Panc1 (cell line): ENCODE data around the gene PKMYT1. TPM values are rescaled to one million over a fixed set of nuclear protein-coding genes. Genes with fewer than 3 reads are reported as not detected.

Source experiments
- ATAC-seq: fragments of 200-7000 bp; cut with Tn5 transposase; 2 replicates; pipeline ENCODE4 v1.9.1; 2020; ENCODE audit warnings: mild to moderate bottlenecking, moderate library complexity
- BruUV-seq: library from RNA; stranded (reverse); fragments of 400-500 nt; replicated peaks from 2 replicates; lab custom pipeline; 2021; lab: Mats Ljungman, UMichigan
- CTCF ChIA-PET: fragments of 300-600 bp; sonication (Branson Sonifier 250); formaldehyde crosslinking; loops from one replicate; lab custom pipeline; 2022; ENCODE audit warnings: antibody characterized with exemption; lab: Charles Lee
- POLR2A ChIA-PET: fragments of 300-600 bp; sonication (Branson Sonifier 250); formaldehyde crosslinking; loops from one replicate; lab custom pipeline; 2022; ENCODE audit warnings: antibody characterized with exemption; lab: Charles Lee
- DNase-seq: peaks from one replicate; pipeline ENCODE4 v3.0.0-alpha.2; 2010; ENCODE audit warnings: low read depth, low spot score
- H3K27ac ChIP-seq: 2 replicates; pipeline ENCODE4 v1.5.1; 2011; ENCODE audit warnings: mild to moderate bottlenecking, low read length, inconsistent platforms
- H3K27me3 ChIP-seq: fragments of 200-500 bp; sonication (Bioruptor generic); 2 replicates; pipeline ENCODE4 v1.6.0; 2014; ENCODE audit warnings: low read length, inconsistent platforms; ENCODE audit not compliant: control insufficient read depth, insufficient read depth
- H3K36me3 ChIP-seq: fragments of 200-500 bp; sonication (Bioruptor generic); 2 replicates; pipeline ENCODE4 v1.5.1; 2014; ENCODE audit warnings: inconsistent platforms, mild to moderate bottlenecking, low read length, moderate library complexity; ENCODE audit not compliant: control insufficient read depth, insufficient read depth
- H3K4me1 ChIP-seq: 2 replicates; pipeline ENCODE4 v1.5.1; 2011; ENCODE audit warnings: inconsistent platforms, mild to moderate bottlenecking, low read length, moderate library complexity; ENCODE audit not compliant: control insufficient read depth, insufficient read depth
- H3K4me3 ChIP-seq, 2 experiments: 2 replicates each; pipeline ENCODE4 v1.5.1; 2011 to 2012; ENCODE audit warnings: low read depth in 2 of 2, low read length in 2 of 2, mild to moderate bottlenecking in 2 of 2, inconsistent platforms in 1 of 2, moderate library complexity in 1 of 2
- H3K9me3 ChIP-seq: fragments of 200-500 bp; sonication (Bioruptor generic); 2 replicates; pipeline ENCODE4 v1.5.1; 2014; ENCODE audit warnings: low read depth, mild to moderate bottlenecking, inconsistent platforms, low read length, moderate library complexity; ENCODE audit not compliant: control insufficient read depth, insufficient read depth
- POLR2AphosphoS5 ChIP-seq: IDR thresholded peaks from 2 replicates; pipeline ENCODE4 v1.6.1; 2012; ENCODE audit warnings: mild to moderate bottlenecking, low read depth, low read length, moderate library complexity
- SIN3A ChIP-seq: IDR thresholded peaks from 2 replicates; pipeline ENCODE4 v1.6.1; 2012; ENCODE audit warnings: low read depth, mild to moderate bottlenecking, low read length, moderate library complexity, borderline replicate concordance; ENCODE audit not compliant: insufficient read depth
- TCF7L2 ChIP-seq: IDR thresholded peaks from 2 replicates; pipeline ENCODE4 v1.6.1; 2011; ENCODE audit warnings: mild to moderate bottlenecking, low read depth, low read length, inconsistent platforms
- in situ Hi-C: cut with HindIII; loops from 2 replicates; pipeline ENCODE4 v1.10.0; 2016; ENCODE audit warnings: low sequenced_read_pairs, low pct_unique_long_range_greater_than_20kb
- intact Hi-C: fragments of 100-400 bp; cut with micrococcal nuclease; formaldehyde crosslinking; loops from one replicate; pipeline ENCODE4 v1.10.0; 2022; ENCODE audit not compliant: unreplicated experiment
- total RNA-seq: library from RNA; stranded (reverse); gene quantifications from one replicate; pipeline ENCODE4 v1.2.1, GENCODE V29; 2021; ENCODE audit not compliant: unreplicated experiment
- TF ChIP-seq, protein P1 (sequence below): fragments of 450-650 bp; IDR thresholded peaks from 2 replicates; pipeline ENCODE4 v1.5.1; 2017; ENCODE audit warnings: mild to moderate bottlenecking
- TF ChIP-seq, protein P2 (sequence below), 2 experiments: IDR thresholded peaks; 2 replicates each; pipeline ENCODE4 v1.6.1; 2011 to 2012; ENCODE audit warnings: low read depth in 2 of 2, control low read depth in 1 of 2, low read length in 1 of 2, mild to moderate bottlenecking in 1 of 2, moderate library complexity in 1 of 2; ENCODE audit not compliant: insufficient read depth in 1 of 2

Gene PKMYT1
- total RNA-seq, 1 experiment from 2014 or later = 105 TPM

DNA sequence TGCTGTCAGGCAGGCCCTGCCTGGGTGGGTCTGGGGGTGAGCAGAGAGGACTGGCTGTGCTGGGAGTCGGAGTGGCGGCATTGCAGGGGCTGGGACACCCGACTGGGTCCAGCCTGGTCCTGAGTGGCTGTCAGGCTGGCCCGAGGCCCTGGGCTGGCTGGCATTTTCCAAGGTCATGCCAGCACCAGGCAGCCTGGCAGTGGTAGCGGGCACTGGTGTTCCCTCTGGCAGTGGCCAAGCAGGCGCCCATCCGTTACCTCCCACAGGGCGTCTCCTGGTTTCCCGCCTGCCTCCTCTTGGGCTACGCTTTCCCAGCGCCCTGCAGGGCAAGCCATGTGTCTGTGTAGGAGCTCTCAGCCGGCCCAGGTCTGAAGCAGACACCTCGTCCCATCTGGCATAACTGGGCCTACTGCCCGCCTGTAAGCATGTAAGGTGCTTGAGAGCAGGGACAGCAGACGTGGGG is 5.7 kb upstream of the PKMYT1 start:
- no peak overlapping the region for H3K27ac ChIP-seq
- no peaks in the 10 kb centered on the region for H3K27me3 ChIP-seq
- peaks cover 16% of the 10 kb centered on the region for H3K4me1 ChIP-seq
- ATAC-seq (no peak), DNase-seq (no peak)
- TF ChIP-seq, protein P1, sequence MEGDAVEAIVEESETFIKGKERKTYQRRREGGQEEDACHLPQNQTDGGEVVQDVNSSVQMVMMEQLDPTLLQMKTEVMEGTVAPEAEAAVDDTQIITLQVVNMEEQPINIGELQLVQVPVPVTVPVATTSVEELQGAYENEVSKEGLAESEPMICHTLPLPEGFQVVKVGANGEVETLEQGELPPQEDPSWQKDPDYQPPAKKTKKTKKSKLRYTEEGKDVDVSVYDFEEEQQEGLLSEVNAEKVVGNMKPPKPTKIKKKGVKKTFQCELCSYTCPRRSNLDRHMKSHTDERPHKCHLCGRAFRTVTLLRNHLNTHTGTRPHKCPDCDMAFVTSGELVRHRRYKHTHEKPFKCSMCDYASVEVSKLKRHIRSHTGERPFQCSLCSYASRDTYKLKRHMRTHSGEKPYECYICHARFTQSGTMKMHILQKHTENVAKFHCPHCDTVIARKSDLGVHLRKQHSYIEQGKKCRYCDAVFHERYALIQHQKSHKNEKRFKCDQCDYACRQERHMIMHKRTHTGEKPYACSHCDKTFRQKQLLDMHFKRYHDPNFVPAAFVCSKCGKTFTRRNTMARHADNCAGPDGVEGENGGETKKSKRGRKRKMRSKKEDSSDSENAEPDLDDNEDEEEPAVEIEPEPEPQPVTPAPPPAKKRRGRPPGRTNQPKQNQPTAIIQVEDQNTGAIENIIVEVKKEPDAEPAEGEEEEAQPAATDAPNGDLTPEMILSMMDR = no peak
- TF ChIP-seq, protein P2, sequence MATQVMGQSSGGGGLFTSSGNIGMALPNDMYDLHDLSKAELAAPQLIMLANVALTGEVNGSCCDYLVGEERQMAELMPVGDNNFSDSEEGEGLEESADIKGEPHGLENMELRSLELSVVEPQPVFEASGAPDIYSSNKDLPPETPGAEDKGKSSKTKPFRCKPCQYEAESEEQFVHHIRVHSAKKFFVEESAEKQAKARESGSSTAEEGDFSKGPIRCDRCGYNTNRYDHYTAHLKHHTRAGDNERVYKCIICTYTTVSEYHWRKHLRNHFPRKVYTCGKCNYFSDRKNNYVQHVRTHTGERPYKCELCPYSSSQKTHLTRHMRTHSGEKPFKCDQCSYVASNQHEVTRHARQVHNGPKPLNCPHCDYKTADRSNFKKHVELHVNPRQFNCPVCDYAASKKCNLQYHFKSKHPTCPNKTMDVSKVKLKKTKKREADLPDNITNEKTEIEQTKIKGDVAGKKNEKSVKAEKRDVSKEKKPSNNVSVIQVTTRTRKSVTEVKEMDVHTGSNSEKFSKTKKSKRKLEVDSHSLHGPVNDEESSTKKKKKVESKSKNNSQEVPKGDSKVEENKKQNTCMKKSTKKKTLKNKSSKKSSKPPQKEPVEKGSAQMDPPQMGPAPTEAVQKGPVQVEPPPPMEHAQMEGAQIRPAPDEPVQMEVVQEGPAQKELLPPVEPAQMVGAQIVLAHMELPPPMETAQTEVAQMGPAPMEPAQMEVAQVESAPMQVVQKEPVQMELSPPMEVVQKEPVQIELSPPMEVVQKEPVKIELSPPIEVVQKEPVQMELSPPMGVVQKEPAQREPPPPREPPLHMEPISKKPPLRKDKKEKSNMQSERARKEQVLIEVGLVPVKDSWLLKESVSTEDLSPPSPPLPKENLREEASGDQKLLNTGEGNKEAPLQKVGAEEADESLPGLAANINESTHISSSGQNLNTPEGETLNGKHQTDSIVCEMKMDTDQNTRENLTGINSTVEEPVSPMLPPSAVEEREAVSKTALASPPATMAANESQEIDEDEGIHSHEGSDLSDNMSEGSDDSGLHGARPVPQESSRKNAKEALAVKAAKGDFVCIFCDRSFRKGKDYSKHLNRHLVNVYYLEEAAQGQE (IDR thresholded peaks at IDR 0.05; ENCODE audit: insufficient read depth in 1 of 2, low read depth in 2 of 2, low read length in 1 of 2) = no peak
- no peak for TF ChIP-seq TCF7L2
- TF ChIP-seq POLR2AphosphoS5 = no peak
- no peak for TF ChIP-seq SIN3A
- no peak overlapping the region for H3K4me3 ChIP-seq
- CTCF ChIA-PET = interaction anchor here (0.6 kb wide), 1 partner anchor 65 kb away, joined by 3 read pairs; no protein-coding TSS in a partner anchor
- no peaks in the 10 kb centered on the region for H3K9me3 ChIP-seq
- H3K36me3 ChIP-seq = no peaks in the 10 kb centered on the region
- BruUV-seq = no TSS peak
- in situ Hi-C loops = no loop called here
- intact Hi-C loops = no loop called here
- POLR2A ChIA-PET = interaction anchor here (0.5 kb wide), 1 partner anchor 54 kb away, joined by 3 read pairs; no protein-coding TSS in a partner anchor

- DNase-seq = no peak
- in situ Hi-C loops = no loop called here
These were observed 5.2 kb upstream of the PKMYT1 start for GRCh38 chr16:2985462-2985861.

DNA sequence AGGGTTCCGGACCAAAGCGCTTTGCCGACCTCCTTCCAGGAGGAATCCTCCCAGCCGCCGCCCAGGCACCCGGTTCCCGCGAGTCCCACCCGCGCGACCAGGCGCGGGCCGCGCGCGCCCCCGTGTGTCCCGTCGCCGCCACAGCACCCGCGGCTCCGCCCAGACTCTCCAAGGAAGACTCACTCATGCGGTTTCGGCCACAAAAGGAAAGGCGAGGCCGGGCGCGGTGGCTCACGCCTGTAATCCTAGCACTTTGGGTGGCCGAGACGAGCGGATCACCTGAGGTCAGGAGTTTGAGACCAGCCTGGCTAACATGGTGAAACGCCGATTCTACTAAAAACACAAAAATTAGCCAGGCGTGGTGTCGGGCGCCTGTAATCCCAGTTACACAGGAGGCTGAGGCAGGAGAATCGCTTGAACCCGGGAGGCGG is 3.5 kb upstream of the PKMYT1 start:
- no peak for TF ChIP-seq TCF7L2
- no peak for TF ChIP-seq POLR2AphosphoS5
- no peak for TF ChIP-seq SIN3A
- TF ChIP-seq, protein P1 = peak; percentile 99
- TF ChIP-seq, protein P2 (IDR thresholded peaks at IDR 0.05; ENCODE audit: insufficient read depth in 1 of 2, low read depth in 2 of 2, low read length in 1 of 2) = no peak
- H3K27ac ChIP-seq = peak overlapping the region; percentile 41
- in situ Hi-C loops (no loop called here), intact Hi-C loops (no loop called here)
- ChIA-PET POLR2A (no interaction called here), CTCF (no interaction called here)
- peak overlapping the region; percentile 13 to 48 for H3K4me3 ChIP-seq
- peaks cover 20% of the 10 kb centered on the region for H3K4me1 ChIP-seq
- peaks cover 2% of the 10 kb centered on the region; the same call in 1 of the 2 replicates for H3K36me3 ChIP-seq
- no peaks in the 10 kb centered on the region for H3K27me3 ChIP-seq
- ATAC-seq (peak; percentile 75), DNase-seq (no peak)
- no peaks in the 10 kb centered on the region for H3K9me3 ChIP-seq
- no TSS peak for BruUV-seq

More at GRCh38 chr16:2985462-2985861, 5.2 kb upstream of the PKMYT1 start:
- intact Hi-C loops = no loop called here
- H3K27me3 ChIP-seq = no peaks in the 10 kb centered on the region
- no TSS peak for BruUV-seq
- ATAC-seq = no peak
- ChIA-PET CTCF (no interaction called here), POLR2A (interaction anchor here (0.5 kb wide), 1 partner anchor 53 kb away, joined by 3 read pairs; no protein-coding TSS in a partner anchor)
- H3K27ac ChIP-seq = no peak overlapping the region
- H3K4me3 ChIP-seq = no peak overlapping the region
- TF ChIP-seq TCF7L2 (no peak), SIN3A (no peak)
- H3K4me1 ChIP-seq = peaks cover 20% of the 10 kb centered on the region
- no peaks in the 10 kb centered on the region for H3K9me3 ChIP-seq
- no peaks in the 10 kb centered on the region for H3K36me3 ChIP-seq
